Fibroblast of pulmonary artery (primary cell): ENCODE measurements around the gene CPNE5.

Source experiments
- DNase-seq: peaks from one replicate; pipeline ENCODE4 v3.0.0-alpha.2; 2010; ENCODE audit warnings: low read depth
- H3K4me3 ChIP-seq: replicated peaks from 2 replicates; pipeline ENCODE4 v1.5.1; 2011; ENCODE audit warnings: low read depth, mild to moderate bottlenecking, control low read depth, low read length, moderate library complexity
- CTCF ChIP-seq: IDR thresholded peaks from 2 replicates; pipeline ENCODE4 v1.5.1; 2011; ENCODE audit warnings: mild to moderate bottlenecking, control low read depth, low read length, inconsistent platforms; ENCODE audit errors: missing control alignments

The CPNE5 gene

GRCh38 chr6:36848658-36849441 is 9.6 kb upstream of the CPNE5 start:
- no peak overlapping the region for H3K4me3 ChIP-seq
- TF ChIP-seq CTCF, result no peak
- peak; percentile 20 for DNase-seq

GRCh38 chr6:36847991-36848390 is 8.7 kb upstream of the CPNE5 start:
- no peak overlapping the region for H3K4me3 ChIP-seq
- TF ChIP-seq CTCF, result no peak
- no peak for DNase-seq

- TF ChIP-seq CTCF, result no peak
- no peak overlapping the region for H3K4me3 ChIP-seq
Observed at GRCh38 chr6:36847152-36847551, 7.9 kb upstream of the CPNE5 start.

GRCh38 chr6:36845233-36845632 is 6.0 kb upstream of the CPNE5 start:
- DNase-seq, result no peak
- TF ChIP-seq CTCF, result no peak
- no peak overlapping the region for H3K4me3 ChIP-seq

More at GRCh38 chr6:36847152-36847551, 7.9 kb upstream of the CPNE5 start:
- no peak for DNase-seq

GRCh38 chr6:36844232-36845170 is 5.3 kb upstream of the CPNE5 start:
- H3K4me3 ChIP-seq, result no peak overlapping the region
- no peak for TF ChIP-seq CTCF
- no peak for DNase-seq

- TF ChIP-seq CTCF, result no peak
- H3K4me3 ChIP-seq, result no peak overlapping the region
- no peak for DNase-seq
Observed at GRCh38 chr6:36843170-36843569, 3.9 kb upstream of the CPNE5 start.
